GM12878 (cell line): Measurements from ENCODE around the gene ICAM2. TPM values are rescaled to one million over a fixed set of nuclear protein-coding genes. Genes with fewer than 3 reads are reported as not detected.
A peak's percentile ranks its signal among the peaks of the same experiment; 100 is the strongest.

Source experiments
- ATAC-seq: fragments of 200-7000 bp; cut with Tn5 transposase; 3 replicates; pipeline ENCODE4 v1.9.1; 2020; ENCODE audit warnings: mild to moderate bottlenecking, moderate library complexity
- BruUV-seq: library from RNA; stranded (reverse); fragments of 400-500 nt; replicated peaks from 2 replicates; lab custom pipeline; 2021; lab: Mats Ljungman, UMichigan
- CTCF ChIA-PET: fragments of 300-600 bp; sonication (Branson Sonifier 250); formaldehyde crosslinking; extraction: SDS; loops from one replicate; lab custom pipeline; 2021; ENCODE audit warnings: inconsistent platforms; lab: Yijun Ruan, JAX
- POLR2A ChIA-PET: fragments of 350-600 bp; formaldehyde crosslinking; extraction: SDS; loops from one replicate; lab custom pipeline; 2021; ENCODE audit warnings: inconsistent platforms; lab: Charles Lee
- RAD21 ChIA-PET: fragments of 300-600 bp; sonication (Branson Sonifier 250); formaldehyde crosslinking; loops from one replicate; lab custom pipeline; 2023; ENCODE audit warnings: antibody characterized with exemption; ENCODE audit not compliant: unreplicated experiment; lab: Charles Lee
- SMC1A ChIA-PET: fragments of 300-600 bp; sonication (Branson Sonifier 250); formaldehyde crosslinking; loops from one replicate; lab custom pipeline; 2023; ENCODE audit not compliant: unreplicated experiment, uncharacterized antibody; lab: Charles Lee
- DNase-seq: peaks from one replicate; pipeline ENCODE4 v3.0.0-alpha.2; 2011; ENCODE audit warnings: low read depth, low spot score
- FAIRE-seq: peaks from 3 replicates; lab custom pipeline; 2011; peaks lifted over from hg19 to GRCh38; lab: Jason Lieb, UNC
- H2AFZ ChIP-seq: 2 replicates; pipeline ENCODE4 v1.6.0; 2011; ENCODE audit warnings: low read depth, low read length, control low read depth; ENCODE audit not compliant: control insufficient read depth
- H3K27ac ChIP-seq: 2 replicates; pipeline ENCODE4 v1.5.1; 2011; ENCODE audit warnings: control low read depth; ENCODE audit not compliant: control insufficient read depth, insufficient read depth
- H3K27me3 ChIP-seq, 2 experiments: replicated peaks in 1 of 2; 2 replicates each; pipeline versions ENCODE4 v1.6.0 to v1.6.1; 2011; ENCODE audit warnings: low read length in 1 of 2; ENCODE audit not compliant: control insufficient read depth in 2 of 2, insufficient read depth in 2 of 2
- H3K36me3 ChIP-seq, 2 experiments: 2 replicates each; pipeline ENCODE4 v1.5.1; 2011; ENCODE audit warnings: low read length in 1 of 2; ENCODE audit not compliant: control insufficient read depth in 2 of 2, insufficient read depth in 2 of 2
- H3K4me1 ChIP-seq: 2 replicates; pipeline ENCODE4 v1.6.1; 2011; ENCODE audit warnings: mild to moderate bottlenecking, low read length, moderate library complexity, mixed read lengths; ENCODE audit not compliant: control insufficient read depth, insufficient read depth
- H3K4me2 ChIP-seq: 2 replicates; pipeline ENCODE4 v1.6.0; 2011; ENCODE audit warnings: control low read depth; ENCODE audit not compliant: control insufficient read depth, insufficient read depth
- H3K4me3 ChIP-seq: fragments of 200-600 bp; sonication (generic); 2 replicates; pipeline ENCODE4 v1.5.1; 2016
- H3K79me2 ChIP-seq: 2 replicates; pipeline ENCODE4 v1.6.0; 2011; ENCODE audit warnings: low read length; ENCODE audit not compliant: control insufficient read depth, insufficient read depth
- H3K9ac ChIP-seq: 2 replicates; pipeline ENCODE4 v1.8.0; 2011; ENCODE audit warnings: low read length, control low read depth, mixed read lengths; ENCODE audit not compliant: control insufficient read depth, insufficient read depth
- H3K9me3 ChIP-seq: replicated peaks from 3 replicates; pipeline ENCODE4 v1.5.1; 2011; ENCODE audit warnings: mild to moderate bottlenecking, low read length; ENCODE audit not compliant: control insufficient read depth, insufficient read depth
- H4K20me1 ChIP-seq: 2 replicates; pipeline ENCODE4 v1.6.0; 2011; ENCODE audit not compliant: control insufficient read depth, insufficient read depth
- CBFB ChIP-seq: IDR thresholded peaks from 2 replicates; pipeline ENCODE4 v1.6.1; 2016; ENCODE audit warnings: antibody characterized with exemption, low read depth
- IRF3 ChIP-seq: fragments of 450-650 bp; IDR thresholded peaks from 2 replicates; pipeline ENCODE4 v1.6.1; 2014; ENCODE audit warnings: mild to moderate bottlenecking
- MAX ChIP-seq: IDR thresholded peaks from 2 replicates; pipeline ENCODE4 v1.6.1; 2012; ENCODE audit warnings: low read depth, low read length, improper control_type of control experiment
- POLR2A ChIP-seq: IDR thresholded peaks from 2 replicates; pipeline ENCODE4 v1.6.1; 2011; ENCODE audit warnings: low read depth, mild to moderate bottlenecking, low read length
- whole genome bisulfite sequencing: methylation state at CpG from one replicate; pipeline ENCODE4 v1.1.6; 2016; ENCODE audit warnings: low lambda C conversion rate; ENCODE audit not compliant: insufficient replicate concordance, insufficient coverage; ENCODE audit errors: missing lambda C conversion rate; 5-methylcytosine and 5-hydroxymethylcytosine counted together
- in situ Hi-C: fragments of 300-500 bp; cut with MboI; formaldehyde crosslinking; loops from 9 replicates; pipeline ENCODE4 v1.14.3; 2018; ENCODE audit warnings: mixed read lengths
- intact Hi-C: fragments of 100-400 bp; cut with micrococcal nuclease; formaldehyde crosslinking; loops from one replicate; pipeline ENCODE4 v1.14.2; 2022; ENCODE audit not compliant: unreplicated experiment
- polyA plus RNA-seq, 11 experiments: library from polyadenylated mRNA; depleted of rRNA in 4 of 11; unstranded in 6 of 11; stranded (reverse) in 5 of 11; fragments of >200 nt; fragmentation: Nextera tagmentation in 4 of 11; fragmentation: Illumina TruSeq in 1 of 11; extraction: Ambion mirVana in 4 of 11; extraction: Trizol in 1 of 11; gene quantifications; 1 replicate in 1 of 11; 2 replicates in 10 of 11; pipeline versions ENCODE4 v1.2.1 to v1.2.3, GENCODE V29; 2011 to 2016; ENCODE audit warnings: inconsistent platforms in 2 of 11, missing spikeins in 2 of 11, low read depth in 1 of 11
- total RNA-seq, 4 experiments: library from RNA; depleted of rRNA in 3 of 4; stranded (reverse); fragments of >200 nt in 3 of 4; fragmentation: Illumina TruSeq in 1 of 4; extraction: Trizol in 1 of 4; gene quantifications; 2 replicates each; pipeline versions ENCODE4 v1.2.1 to v1.2.3, GENCODE V29; 2013 to 2021
- TF ChIP-seq, protein P1 (sequence below): fragments of 450-650 bp; IDR thresholded peaks from 2 replicates; pipeline ENCODE4 v1.6.1; 2016; ENCODE audit warnings: mild to moderate bottlenecking

Gene ICAM2
- total and polyA plus RNA-seq, 10 of the 15 experiments (the other 5 are each of a cell fraction or from before 2014, with no cell fraction given): 23.6 to 108 (median 58.1) TPM

GRCh38 chr17:64051153-64051552, 30.7 kb upstream of the ICAM2 start:
- ChIA-PET POLR2A (no interaction called here), RAD21 (interaction anchor here (0.6 to 1.2 kb wide), 3 partner anchors 20 to 80 kb away, joined by 3 to 4 read pairs (median 4); no protein-coding TSS in a partner anchor), CTCF (interaction anchor here (0.9 to 8.4 kb wide), 4 partner anchors 8 to 82 kb away, joined by 3 to 75 read pairs (median 8); no protein-coding TSS in a partner anchor), SMC1A (interaction anchor here (2.1 kb wide), 1 partner anchor 83 kb away, joined by 6 read pairs; no protein-coding TSS in a partner anchor)
- Histone ChIP-seq H3K4me2 (no peak overlapping the region), H3K36me3 (peaks cover 10 to 54% of the 10 kb centered on the region in 2 experiments), H2AFZ (no peak overlapping the region), H3K27ac (no peak overlapping the region), H3K4me3 (no peak overlapping the region), H3K27me3 (no peaks in the 10 kb centered on the region), H4K20me1 (no peaks in the 10 kb centered on the region), H3K9me3 (no peaks in the 10 kb centered on the region), H3K4me1 (peaks cover 5% of the 10 kb centered on the region), H3K9ac (no peak overlapping the region), H3K79me2 (no peaks in the 10 kb centered on the region)
- FAIRE-seq (no peak), ATAC-seq (no peak), DNase-seq (no peak)
- no TSS peak for BruUV-seq
- in situ Hi-C loops: no loop called here
- WGBS: 0% methylated on average over 1 of the region's 1 CpG
- intact Hi-C loops: no loop called here
- TF ChIP-seq MAX (no peak), CBFB (no peak)
- TF ChIP-seq, protein P1, sequence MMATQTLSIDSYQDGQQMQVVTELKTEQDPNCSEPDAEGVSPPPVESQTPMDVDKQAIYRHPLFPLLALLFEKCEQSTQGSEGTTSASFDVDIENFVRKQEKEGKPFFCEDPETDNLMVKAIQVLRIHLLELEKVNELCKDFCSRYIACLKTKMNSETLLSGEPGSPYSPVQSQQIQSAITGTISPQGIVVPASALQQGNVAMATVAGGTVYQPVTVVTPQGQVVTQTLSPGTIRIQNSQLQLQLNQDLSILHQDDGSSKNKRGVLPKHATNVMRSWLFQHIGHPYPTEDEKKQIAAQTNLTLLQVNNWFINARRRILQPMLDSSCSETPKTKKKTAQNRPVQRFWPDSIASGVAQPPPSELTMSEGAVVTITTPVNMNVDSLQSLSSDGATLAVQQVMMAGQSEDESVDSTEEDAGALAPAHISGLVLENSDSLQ: peak; percentile 50; the same call in 1 of the 2 replicates

DNA sequence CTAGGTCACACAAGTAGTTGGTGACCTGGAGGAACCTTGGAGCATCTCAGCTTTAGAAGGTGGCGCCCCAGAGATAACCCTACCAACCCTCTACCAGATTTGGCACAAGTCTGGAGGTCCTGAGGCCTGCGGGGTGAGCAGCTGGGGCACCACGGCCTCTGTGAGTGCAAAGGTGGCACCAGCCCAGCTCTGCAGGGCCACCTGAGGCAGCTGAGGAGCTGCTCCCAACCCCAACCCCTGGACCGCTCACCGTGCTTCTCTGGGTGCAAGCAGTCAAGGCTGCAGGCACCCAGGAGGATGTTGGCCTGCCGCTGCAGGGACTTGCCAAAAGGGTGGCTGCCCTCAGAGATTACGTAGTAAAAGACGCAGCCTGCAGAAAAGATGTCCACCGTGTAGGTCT, 28.4 kb upstream of the ICAM2 start:
- in situ Hi-C loops: loop anchor here (25.0 kb wide), 1 partner anchor 238 kb away; no protein-coding TSS in a partner anchor
- intact Hi-C loops: no loop called here
- no TSS peak for BruUV-seq
- WGBS: 93% methylated on average over 9 of the region's 9 CpGs
- no peaks in the 10 kb centered on the region for H3K27me3 ChIP-seq
- ChIA-PET CTCF (interaction anchor here (1.2 to 8.4 kb wide), 3 partner anchors 20 to 84 kb away, joined by 3 to 75 read pairs (median 22); no protein-coding TSS in a partner anchor), POLR2A (no interaction called here), SMC1A (interaction anchor here (0.9 to 1.8 kb wide), 3 partner anchors 27 to 85 kb away, joined by 3 to 4 read pairs (median 3); no protein-coding TSS in a partner anchor), RAD21 (no interaction called here)
- FAIRE-seq (no peak), DNase-seq (no peak)
- no peaks in the 10 kb centered on the region for H3K9me3 ChIP-seq
- H3K27ac ChIP-seq: no peak overlapping the region
- H3K9ac ChIP-seq: no peak overlapping the region
- no peaks in the 10 kb centered on the region for H4K20me1 ChIP-seq
- no peak overlapping the region for H3K4me3 ChIP-seq
- H2AFZ ChIP-seq: no peak overlapping the region
- H3K79me2 ChIP-seq: no peaks in the 10 kb centered on the region
- H3K4me1 ChIP-seq: no peaks in the 10 kb centered on the region
- TF ChIP-seq POLR2A (peak; percentile 19; the same call in 1 of the 2 replicates), IRF3 (no peak)
- TF ChIP-seq, all 136 proteins: peak for 1
- H3K36me3 ChIP-seq: peaks cover 11 to 46% of the 10 kb centered on the region in 2 experiments
- no peak for ATAC-seq
- H3K4me2 ChIP-seq: no peak overlapping the region
